NB4 (cell line): ENCODE data around the gene RARG.

Source experiments
- DNase-seq: peaks from one replicate; pipeline ENCODE4 v3.0.0; 2010; ENCODE audit warnings: low read depth
- H3K4me3 ChIP-seq: one replicate; pipeline ENCODE4 v1.5.1; 2011; ENCODE audit warnings: mild to moderate bottlenecking, low read depth, low read length, moderate library complexity
- MYC ChIP-seq: IDR thresholded peaks from 2 replicates; pipeline ENCODE4 v1.6.1; 2011; ENCODE audit warnings: low read depth, low read length
- POLR2A ChIP-seq: IDR thresholded peaks from 2 replicates; pipeline ENCODE4 v1.6.1; 2011; ENCODE audit warnings: mild to moderate bottlenecking; ENCODE audit not compliant: insufficient read length; ENCODE audit errors: extremely low read depth
- TF ChIP-seq, protein P1 (sequence below): IDR thresholded peaks from 2 replicates; pipeline ENCODE4 v1.6.1; 2011; ENCODE audit warnings: low read depth, low read length
- TF ChIP-seq, protein P2 (sequence below): IDR thresholded peaks from one replicate; pipeline ENCODE4 v1.5.1; 2012; ENCODE audit warnings: low read depth, low read length

RARG gene

GRCh38 chr12:53219956-53220693 lies 11.9 kb downstream of the RARG start:
- TF ChIP-seq MYC: no peak
- TF ChIP-seq, protein P1, sequence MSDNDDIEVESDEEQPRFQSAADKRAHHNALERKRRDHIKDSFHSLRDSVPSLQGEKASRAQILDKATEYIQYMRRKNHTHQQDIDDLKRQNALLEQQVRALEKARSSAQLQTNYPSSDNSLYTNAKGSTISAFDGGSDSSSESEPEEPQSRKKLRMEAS: peak; percentile 18; the same call in 1 of the 2 replicates
- peak overlapping the region; percentile 61 for H3K4me3 ChIP-seq
- peak; percentile 70 for DNase-seq

DNA sequence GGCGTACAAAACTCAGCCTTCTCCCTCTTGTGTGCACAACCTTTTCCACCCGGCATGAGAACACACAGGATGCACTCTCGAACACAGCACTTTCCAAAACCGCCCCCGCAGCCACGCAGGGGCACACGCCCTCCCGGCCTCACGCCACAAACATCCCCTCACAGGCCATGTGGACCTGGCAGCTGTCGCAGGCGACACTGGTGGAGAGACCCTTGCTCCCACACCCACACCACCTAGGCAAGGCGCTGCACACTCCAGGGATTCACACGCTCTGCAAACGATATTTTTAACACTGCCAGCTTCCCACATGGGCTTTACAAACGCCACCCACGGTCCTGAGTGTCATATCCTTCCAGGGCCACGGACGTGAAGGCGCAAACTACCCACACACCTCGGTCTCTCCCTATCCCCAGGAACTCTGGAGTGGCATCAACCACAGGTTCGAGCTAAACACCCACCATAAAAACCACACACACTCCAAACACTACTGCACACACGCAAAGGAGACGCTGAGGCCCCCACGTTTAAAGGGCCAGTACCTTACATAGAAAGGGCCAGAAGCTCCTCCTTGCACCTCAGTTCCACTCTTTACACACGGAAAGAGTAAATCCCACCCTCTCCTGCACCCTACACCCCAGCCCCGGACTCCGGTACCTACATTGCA lies 12.6 kb downstream of the RARG start:
- TF ChIP-seq, protein P2, sequence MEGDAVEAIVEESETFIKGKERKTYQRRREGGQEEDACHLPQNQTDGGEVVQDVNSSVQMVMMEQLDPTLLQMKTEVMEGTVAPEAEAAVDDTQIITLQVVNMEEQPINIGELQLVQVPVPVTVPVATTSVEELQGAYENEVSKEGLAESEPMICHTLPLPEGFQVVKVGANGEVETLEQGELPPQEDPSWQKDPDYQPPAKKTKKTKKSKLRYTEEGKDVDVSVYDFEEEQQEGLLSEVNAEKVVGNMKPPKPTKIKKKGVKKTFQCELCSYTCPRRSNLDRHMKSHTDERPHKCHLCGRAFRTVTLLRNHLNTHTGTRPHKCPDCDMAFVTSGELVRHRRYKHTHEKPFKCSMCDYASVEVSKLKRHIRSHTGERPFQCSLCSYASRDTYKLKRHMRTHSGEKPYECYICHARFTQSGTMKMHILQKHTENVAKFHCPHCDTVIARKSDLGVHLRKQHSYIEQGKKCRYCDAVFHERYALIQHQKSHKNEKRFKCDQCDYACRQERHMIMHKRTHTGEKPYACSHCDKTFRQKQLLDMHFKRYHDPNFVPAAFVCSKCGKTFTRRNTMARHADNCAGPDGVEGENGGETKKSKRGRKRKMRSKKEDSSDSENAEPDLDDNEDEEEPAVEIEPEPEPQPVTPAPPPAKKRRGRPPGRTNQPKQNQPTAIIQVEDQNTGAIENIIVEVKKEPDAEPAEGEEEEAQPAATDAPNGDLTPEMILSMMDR: no peak
- TF ChIP-seq MYC (no peak), POLR2A (no peak)
- TF ChIP-seq, protein P1: no peak
- peak overlapping the region; percentile 40 for H3K4me3 ChIP-seq
- peak; percentile 61 for DNase-seq

DNA sequence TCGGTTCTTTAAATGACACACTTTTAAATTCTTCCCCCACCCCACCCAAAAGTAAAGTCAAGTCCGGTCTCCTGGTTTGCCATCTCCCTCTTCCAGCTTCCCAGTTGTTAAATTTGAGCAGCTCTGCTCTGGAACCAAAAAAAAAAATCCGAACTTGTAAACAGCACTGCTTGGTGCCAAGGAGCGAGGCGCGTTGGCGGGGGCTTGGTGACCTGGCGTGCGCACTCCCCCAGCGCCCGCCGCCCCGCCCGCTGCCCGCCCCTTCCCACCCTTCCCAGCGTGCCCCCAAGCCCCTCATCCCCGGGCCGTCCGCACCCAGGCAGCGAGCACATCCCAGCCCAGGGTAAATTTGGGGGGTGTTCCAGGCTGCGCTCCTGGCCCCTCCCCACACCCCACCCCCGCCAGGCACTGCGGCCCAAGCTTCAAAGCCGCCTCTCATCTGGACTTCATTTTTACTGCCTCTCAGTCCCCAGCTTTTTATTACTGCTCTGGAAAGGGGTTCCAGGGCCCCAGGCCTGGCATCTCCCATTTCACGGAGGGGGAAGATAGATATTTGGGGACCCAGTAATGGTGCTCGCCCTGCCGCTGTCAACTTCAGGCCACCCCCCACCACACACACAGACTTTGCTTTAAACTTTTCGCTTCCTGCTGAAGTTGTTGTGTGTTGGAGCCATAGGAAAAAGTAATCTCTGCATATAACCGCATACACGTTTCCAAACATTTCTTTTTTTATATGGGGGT lies 13.3 kb downstream of the RARG start:
- no peak for TF ChIP-seq POLR2A
- TF ChIP-seq, protein P1: no peak
- TF ChIP-seq, protein P2: no peak
- TF ChIP-seq MYC: no peak
- DNase-seq: no peak
- H3K4me3 ChIP-seq: no peak overlapping the region

- no peak overlapping the region for H3K4me3 ChIP-seq
- TF ChIP-seq, protein P2: no peak
- TF ChIP-seq POLR2A (no peak), MYC (no peak)
- TF ChIP-seq, protein P1: no peak
- no peak for DNase-seq
Observed at GRCh38 chr12:53217931-53218307, 14.1 kb downstream of the RARG start.

DNA sequence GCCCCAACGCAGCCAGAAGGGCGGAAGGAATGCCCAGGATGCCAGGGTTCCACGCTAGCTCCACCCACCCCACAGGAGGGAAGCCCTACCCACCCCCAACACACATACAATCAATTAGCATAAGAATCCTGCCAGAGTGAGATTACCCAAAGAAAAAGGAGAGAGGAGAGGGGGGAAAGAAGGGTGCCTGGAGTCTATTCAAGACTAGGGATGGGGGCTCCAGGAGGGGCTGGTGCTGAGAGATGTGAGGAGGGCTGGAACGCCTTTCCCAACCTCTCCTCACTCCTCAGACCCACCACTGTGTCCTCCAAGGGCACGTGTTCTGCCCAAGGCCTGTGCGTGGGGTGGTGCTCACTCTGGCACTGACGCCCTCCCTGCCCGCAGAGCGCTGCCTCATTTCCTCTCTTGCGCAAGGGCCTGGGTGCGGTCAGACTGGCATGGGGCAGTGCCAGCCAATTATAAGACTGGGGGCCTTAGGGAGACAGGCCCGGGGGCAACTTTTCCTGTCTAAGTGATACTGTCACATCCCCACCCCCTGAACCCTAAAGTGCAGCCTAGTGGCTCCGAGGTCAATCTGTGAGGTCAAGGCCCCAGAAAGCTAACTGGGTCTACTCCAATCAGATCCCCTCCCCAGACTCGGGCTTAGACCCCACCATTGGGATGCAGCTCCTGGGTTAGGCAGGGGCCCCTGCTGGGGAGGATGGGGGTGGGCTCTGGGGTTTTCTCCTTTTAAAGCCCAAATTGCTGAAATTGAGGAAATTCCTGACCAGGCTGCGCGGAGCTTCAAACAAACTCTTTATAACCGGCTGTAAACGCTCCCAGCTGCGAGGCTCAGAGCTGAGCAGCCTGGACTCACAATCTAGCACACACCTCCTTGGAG lies 14.7 kb downstream of the RARG start:
- H3K4me3 ChIP-seq: no peak overlapping the region
- TF ChIP-seq, protein P1: peak; percentile 81
- TF ChIP-seq POLR2A: no peak
- TF ChIP-seq, protein P2: no peak
- TF ChIP-seq MYC: 0 out of 2 replicates have a peak, but pooled peaks have one; percentile 14
- DNase-seq: peak; percentile 90
